Inflammatory macrophage treated with lipopolysaccharide for 1 hour (primary cell): ENCODE data around the gene GDF2.

ENCODE experiments used
- DNase-seq, 2 donors: peaks; one replicate each; pipeline ENCODE4 v3.0.0-alpha.2; 2020 to 2022

GDF2 gene

GRCh38 chr10:47312663-47312995 is 9.6 kb upstream of the GDF2 start:
- DNase-seq = no peak

GRCh38 chr10:47314416-47314970 is 7.8 kb upstream of the GDF2 start:
- DNase-seq = no peak

GRCh38 chr10:47315421-47315820 is 6.8 kb upstream of the GDF2 start:
- DNase-seq = no peak

GRCh38 chr10:47316131-47316530 is 6.1 kb upstream of the GDF2 start:
- no peak for DNase-seq

GRCh38 chr10:47317251-47317650 is 5.0 kb upstream of the GDF2 start:
- no peak for DNase-seq

- no peak for DNase-seq
Observed at GRCh38 chr10:47318706-47319105, 3.5 kb upstream of the GDF2 start.

GRCh38 chr10:47319784-47320183 is 2.5 kb upstream of the GDF2 start:
- DNase-seq = no peak

- no peak for DNase-seq
Observed at GRCh38 chr10:47320812-47321211, 1.4 kb upstream of the GDF2 start.

GRCh38 chr10:47321521-47322195 is 596 bp upstream of the GDF2 start:
- no peak for DNase-seq

GRCh38 chr10:47323087-47323486 is 833 bp downstream of the GDF2 start:
- no peak for DNase-seq

GRCh38 chr10:47323636-47324296 is 1.5 kb downstream of the GDF2 start:
- DNase-seq = no peak

- no peak for DNase-seq
Observed at GRCh38 chr10:47325303-47326291, 3.3 kb downstream of the GDF2 start.

GRCh38 chr10:47326306-47326926 is 4.2 kb downstream of the GDF2 start:
- no peak for DNase-seq

GRCh38 chr10:47326927-47327330 is 4.7 kb downstream of the GDF2 start:
- no peak for DNase-seq

GRCh38 chr10:47329855-47330254 is 7.6 kb downstream of the GDF2 start:
- DNase-seq = no peak

GRCh38 chr10:47330366-47330765 is 8.1 kb downstream of the GDF2 start:
- DNase-seq = no peak

GRCh38 chr10:47330804-47331203 is 8.6 kb downstream of the GDF2 start:
- DNase-seq = no peak

GRCh38 chr10:47331491-47331890 is 9.2 kb downstream of the GDF2 start:
- no peak for DNase-seq

- DNase-seq = no peak
Observed at GRCh38 chr10:47331954-47332353, 9.7 kb downstream of the GDF2 start.

- no peak for DNase-seq
Observed at GRCh38 chr10:47332371-47332770, 10.1 kb downstream of the GDF2 start.

GRCh38 chr10:47332946-47333345 is 10.7 kb downstream of the GDF2 start:
- DNase-seq = no peak

GRCh38 chr10:47333532-47333931 is 11.3 kb downstream of the GDF2 start:
- DNase-seq = no peak
